H1 (cell line): ENCODE results near the gene GRK6. TPM values are rescaled to one million over a fixed set of nuclear protein-coding genes. Genes with fewer than 3 reads are reported as not detected.

Experiments used
- CTCF ChIA-PET: fragments of 300-600 bp; sonication (Branson Sonifier 250); formaldehyde crosslinking; loops from one replicate; lab custom pipeline; 2021; ENCODE audit not compliant: partially characterized antibody; lab: Charles Lee
- POLR2A ChIA-PET: fragments of 300-600 bp; sonication (Branson Sonifier 250); formaldehyde crosslinking; loops from one replicate; lab custom pipeline; 2021; ENCODE audit warnings: inconsistent platforms; ENCODE audit not compliant: partially characterized antibody; lab: Charles Lee
- DNase-seq, 2 experiments: peaks; one replicate each; pipeline versions ENCODE4 v3.0.0 to v3.0.0-alpha.2; 2010 to 2022; ENCODE audit warnings: low spot score in 2 of 2, low read depth in 1 of 2, mixed read lengths in 1 of 2
- FAIRE-seq: peaks from 2 replicates; lab custom pipeline; 2011; peaks lifted over from hg19 to GRCh38; lab: Jason Lieb, UNC
- H2AFZ ChIP-seq: 2 replicates; pipeline ENCODE4 v1.8.1; 2012; ENCODE audit warnings: low read length, inconsistent platforms
- H2AK5ac ChIP-seq: 2 replicates; pipeline ENCODE4 v1.6.1; 2013; ENCODE audit warnings: low read depth, low read length
- H2BK120ac ChIP-seq: replicated peaks from 2 replicates; pipeline ENCODE3; 2013; ENCODE audit warnings: low read depth, low read length, inconsistent platforms
- H2BK12ac ChIP-seq: 2 replicates; pipeline ENCODE4 v1.6.1; 2013; ENCODE audit warnings: low read depth, low read length
- H2BK15ac ChIP-seq: 2 replicates; pipeline ENCODE4 v1.6.1; 2013; ENCODE audit warnings: low read length
- H2BK20ac ChIP-seq: 2 replicates; pipeline ENCODE4 v1.6.1; 2013; ENCODE audit warnings: low read length
- H2BK5ac ChIP-seq: 2 replicates; pipeline ENCODE4 v1.6.1; 2013; ENCODE audit warnings: low read depth, low read length
- H3K14ac ChIP-seq: 2 replicates; pipeline ENCODE4 v1.6.1; 2013; ENCODE audit warnings: inconsistent platforms; ENCODE audit not compliant: insufficient read length
- H3K18ac ChIP-seq: 2 replicates; pipeline ENCODE4 v1.6.1; 2013; ENCODE audit warnings: low read length; ENCODE audit errors: extremely low read depth
- H3K23ac ChIP-seq: 2 replicates; pipeline ENCODE4 v1.6.1; 2013; ENCODE audit warnings: inconsistent platforms; ENCODE audit not compliant: insufficient read length
- H3K23me2 ChIP-seq: 2 replicates; pipeline ENCODE4 v1.6.1; 2013; ENCODE audit warnings: low read depth, low read length
- H3K27ac ChIP-seq: 2 replicates; pipeline ENCODE4 v1.6.1; 2011; ENCODE audit warnings: low read depth, low read length, inconsistent platforms
- H3K27me3 ChIP-seq, 4 experiments: replicated peaks in 1 of 4; 1 replicate in 1 of 4; 2 replicates in 3 of 4; pipeline versions ENCODE4 v1.6.1 to v1.8.1; 2011 to 2013; ENCODE audit warnings: low read length in 3 of 4, mild to moderate bottlenecking in 3 of 4, inconsistent platforms in 2 of 4, mixed read lengths in 2 of 4, moderate library complexity in 1 of 4; ENCODE audit not compliant: control insufficient read depth in 3 of 4, insufficient read depth in 3 of 4; ENCODE audit errors: extremely low read depth in 1 of 4
- H3K36me3 ChIP-seq, 4 experiments: 2 replicates each; pipeline versions ENCODE4 v1.6.1 to v1.8.1; 2011 to 2013; ENCODE audit warnings: mild to moderate bottlenecking in 4 of 4, low read length in 3 of 4, moderate library complexity in 2 of 4, control low read depth in 1 of 4, inconsistent platforms in 1 of 4; ENCODE audit not compliant: insufficient read depth in 4 of 4, control insufficient read depth in 2 of 4
- H3K4ac ChIP-seq: replicated peaks from 2 replicates; pipeline ENCODE3; 2013; ENCODE audit warnings: low read length, low read depth, mixed read lengths, inconsistent platforms; ENCODE audit not compliant: insufficient read length
- H3K4me1 ChIP-seq, 4 experiments: replicated peaks in 1 of 4; 1 replicate in 1 of 4; 2 replicates in 3 of 4; pipeline versions ENCODE4 v1.6.1 to v1.8.1; 2011 to 2013; ENCODE audit warnings: low read length in 3 of 4, inconsistent platforms in 2 of 4, mixed read lengths in 1 of 4; ENCODE audit not compliant: insufficient read depth in 4 of 4, control insufficient read depth in 3 of 4
- H3K4me2 ChIP-seq, 2 experiments: 2 replicates each; pipeline versions ENCODE4 v1.6.1 to v1.8.1; 2011 to 2013; ENCODE audit warnings: low read depth in 2 of 2, low read length in 2 of 2, control low read depth in 1 of 2, inconsistent platforms in 1 of 2, mild to moderate bottlenecking in 1 of 2; ENCODE audit not compliant: insufficient read depth in 1 of 2
- H3K4me3 ChIP-seq, 4 experiments: fragments of 200-600, 300-600 bp in 1 of 4; sonication (generic), shearing (Covaris generic), sonication (Bioruptor Twin) in 1 of 4; 2 replicates each; pipeline versions ENCODE4 v1.5.1 to v1.8.1; 2011 to 2016; ENCODE audit warnings: low read length in 4 of 4, low read depth in 3 of 4, control low read depth in 2 of 4, inconsistent platforms in 2 of 4, mild to moderate bottlenecking in 2 of 4, mixed read lengths in 1 of 4, moderate library complexity in 1 of 4; ENCODE audit not compliant: insufficient read depth in 2 of 4; ENCODE audit errors: extremely low read depth in 1 of 4
- H3K56ac ChIP-seq: replicated peaks from 2 replicates; pipeline ENCODE3; 2013; ENCODE audit warnings: low read depth, mild to moderate bottlenecking, mixed read lengths, low read length, inconsistent platforms; ENCODE audit not compliant: insufficient read length
- H3K79me1 ChIP-seq: 2 replicates; pipeline ENCODE4 v1.6.1; 2013; ENCODE audit warnings: low read depth, low read length, control low read depth
- H3K79me2 ChIP-seq, 2 experiments: 2 replicates each; pipeline versions ENCODE4 v1.6.1 to v1.8.1; 2012 to 2013; ENCODE audit warnings: low read length in 2 of 2, mild to moderate bottlenecking in 2 of 2, inconsistent platforms in 1 of 2; ENCODE audit not compliant: insufficient read depth in 2 of 2, control insufficient read depth in 1 of 2
- H3K9ac ChIP-seq, 4 experiments: replicated peaks in 1 of 4; 1 replicate in 1 of 4; 2 replicates in 3 of 4; pipeline versions ENCODE4 v1.6.1 to v1.8.1; 2011 to 2013; ENCODE audit warnings: low read depth in 3 of 4, low read length in 3 of 4, control low read depth in 2 of 4, mild to moderate bottlenecking in 2 of 4, moderate library complexity in 2 of 4, inconsistent platforms in 1 of 4; ENCODE audit errors: extremely low read depth in 1 of 4
- H3K9me3 ChIP-seq, 2 experiments: 2 replicates each; pipeline versions ENCODE4 v1.6.1 to v1.8.1; 2012 to 2013; ENCODE audit warnings: mild to moderate bottlenecking in 2 of 2, moderate library complexity in 2 of 2, control low read depth in 1 of 2, inconsistent platforms in 1 of 2, low read depth in 1 of 2, low read length in 1 of 2, mixed read lengths in 1 of 2; ENCODE audit not compliant: insufficient read depth in 2 of 2
- H4K20me1 ChIP-seq, 2 experiments: replicated peaks in 1 of 2; 2 replicates each; pipeline versions ENCODE3 to v1.8.1; 2011 to 2013; ENCODE audit warnings: inconsistent platforms in 2 of 2, low read length in 2 of 2, mild to moderate bottlenecking in 1 of 2; ENCODE audit not compliant: insufficient read depth in 2 of 2, control insufficient read depth in 1 of 2
- H4K5ac ChIP-seq: 2 replicates; pipeline ENCODE4 v1.6.1; 2013; ENCODE audit warnings: low read length, low read depth, mixed read lengths, inconsistent platforms; ENCODE audit not compliant: insufficient read length
- H4K8ac ChIP-seq: 2 replicates; pipeline ENCODE4 v1.8.0; 2013; ENCODE audit warnings: mild to moderate bottlenecking, moderate library complexity, low read length, inconsistent platforms; ENCODE audit not compliant: insufficient read depth; ENCODE audit errors: extremely low read depth
- H4K91ac ChIP-seq: replicated peaks from 2 replicates; pipeline ENCODE3; 2013; ENCODE audit warnings: low read length, mixed read lengths, inconsistent platforms; ENCODE audit not compliant: insufficient read length
- GABPA ChIP-seq: IDR thresholded peaks from 2 replicates; pipeline ENCODE4 v1.6.1; 2011; ENCODE audit warnings: mild to moderate bottlenecking, low read length, moderate library complexity, borderline replicate concordance; ENCODE audit not compliant: insufficient read depth
- POLR2A ChIP-seq, 2 experiments: IDR thresholded peaks; 1 replicate in 1 of 2; 2 replicates in 1 of 2; pipeline ENCODE4 v1.6.1; 2011; ENCODE audit warnings: low read depth in 2 of 2, low read length in 2 of 2, mild to moderate bottlenecking in 2 of 2; ENCODE audit errors: control extremely low read depth in 1 of 2
- POLR2AphosphoS5 ChIP-seq: IDR thresholded peaks from 2 replicates; pipeline ENCODE4 v1.6.1; 2011; ENCODE audit warnings: low read depth, low read length
- WGBS, 2 experiments: shearing (Covaris generic) in 1 of 2; methylation state at CpG; one replicate each; pipeline versions ENCODE4 v1.1.6 to v1.1.7; 2013 to 2015; ENCODE audit warnings: low lambda C conversion rate in 2 of 2, mixed read lengths in 2 of 2, inconsistent platforms in 1 of 2, low coverage in 1 of 2, missing lambda C conversion rate in 1 of 2; ENCODE audit not compliant: insufficient replicate concordance in 2 of 2, insufficient coverage in 1 of 2, insufficient read length in 1 of 2; ENCODE audit errors: extremely low coverage in 1 of 2, missing lambda C conversion rate in 1 of 2; 5-methylcytosine and 5-hydroxymethylcytosine counted together
- polyA plus RNA-seq, 7 experiments: library from polyadenylated mRNA; depleted of rRNA in 3 of 7; stranded (reverse) in 5 of 7; unstranded in 2 of 7; fragments of >200 nt in 5 of 7; fragments of 200-250 nt in 2 of 7; gene quantifications; 1 replicate in 5 of 7; 2 replicates in 1 of 7; 4 replicates in 1 of 7; pipeline versions ENCODE4 v1.2.1 to v1.2.3, GENCODE V29; 2011 to 2013; ENCODE audit warnings: missing spikeins in 2 of 7, mixed read lengths in 2 of 7
- total RNA-seq: library from RNA; stranded (reverse); fragmentation: NEBNext Ultra II Directional; extraction: Animal tissue kit (Norgen Biotek cat#: 25700); gene quantifications from 2 replicates; pipeline ENCODE4 v1.2.1, GENCODE V29; 2021

The GRK6 gene
- total and polyA plus RNA-seq, 2 of the 8 experiments (the other 6 are each of a cell fraction or from before 2014, with no cell fraction given): 31.8 to 57.8 TPM

DNA sequence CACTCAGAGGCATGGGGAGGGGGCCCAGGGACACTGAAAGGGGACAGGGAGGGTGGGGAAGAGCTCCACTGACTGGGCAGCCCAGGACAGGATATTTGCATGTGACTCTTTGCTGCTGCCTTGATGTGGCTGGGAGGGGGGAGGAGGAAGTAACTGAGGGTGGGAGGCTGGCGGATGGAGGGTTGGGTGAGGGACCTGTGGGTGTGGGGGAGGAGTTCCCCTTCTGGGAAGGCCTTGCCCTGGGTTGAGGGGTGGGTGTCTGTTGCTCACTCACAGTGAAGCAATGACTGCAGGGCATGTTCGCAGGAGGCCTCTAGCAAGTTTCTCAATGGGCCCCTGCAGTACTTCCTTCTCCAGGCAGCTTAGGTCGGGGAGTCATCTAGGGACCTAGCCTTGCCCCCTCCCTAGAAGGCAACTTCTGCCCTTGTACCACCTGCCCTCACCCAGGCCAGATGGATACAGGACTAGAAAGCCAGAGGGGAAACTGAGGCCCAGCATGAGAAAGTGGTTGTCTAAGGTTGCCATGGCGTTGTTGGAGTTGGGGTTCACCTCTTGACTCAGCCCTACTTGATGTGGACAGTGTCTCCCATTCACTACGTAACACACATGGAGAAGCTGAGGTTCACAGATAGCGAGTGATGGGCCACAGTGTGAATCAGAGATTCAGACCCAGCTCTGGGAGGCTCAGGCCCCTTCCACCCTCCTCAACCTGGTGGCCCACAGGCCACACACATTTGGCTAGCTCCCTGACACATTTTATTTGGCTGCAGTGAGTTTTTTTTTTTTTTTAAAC is 3.0 kb downstream of the GRK6 start:
- Histone ChIP-seq H3K56ac (no peak overlapping the region), H4K5ac (no peak overlapping the region), H3K4me2 (no peak overlapping the region), H2BK15ac (no peak overlapping the region), H2BK5ac (no peak overlapping the region), H3K79me2 (peaks cover 0 to 26% of the 10 kb centered on the region in 2 experiments; a peak in 2 of 4 replicates), H3K4ac (no peak overlapping the region), H3K4me3 (no peak overlapping the region), H3K9ac (no peak overlapping the region; a peak in 1 of 7 replicates), H3K27ac (no peak overlapping the region), H3K14ac (no peak overlapping the region), H2AFZ (no peak overlapping the region), H2BK12ac (no peak overlapping the region), H2BK20ac (no peak overlapping the region), H4K91ac (no peak overlapping the region), H3K18ac (no peak overlapping the region), H4K8ac (no peak overlapping the region), H2BK120ac (no peak overlapping the region), H3K23me2 (peaks cover 10% of the 10 kb centered on the region), H3K79me1 (peaks cover 16% of the 10 kb centered on the region), H2AK5ac (no peak overlapping the region), H3K4me1 (peaks cover 4 to 14% (median 9%) of the 10 kb centered on the region in 4 experiments; a peak in 6 of 7 replicates), H3K36me3 (peaks cover 7 to 29% (median 22%) of the 10 kb centered on the region in 4 experiments; a peak in 6 of 8 replicates), H3K23ac (no peak overlapping the region), H4K20me1 (peaks cover 15 to 24% of the 10 kb centered on the region in 2 experiments), H3K27me3 (no peaks in the 10 kb centered on the region), H3K9me3 (no peaks in the 10 kb centered on the region)
- no peak for FAIRE-seq
- TF ChIP-seq GABPA: no peak
- 0 out of 2 replicates have a peak, but pooled peaks have one; percentile 15 for TF ChIP-seq POLR2AphosphoS5
- peak in 1 of 2 experiments; percentile 32; a peak in 2 of 3 replicates for TF ChIP-seq POLR2A (IDR thresholded peaks at IDR 0.05; ENCODE audit: control extremely low read depth in 1 of 2, low read depth in 2 of 2, low read length in 2 of 2)
- DNase-seq: no peak
- WGBS, 2 experiments: 92% methylated on average over 5 of the region's 6 CpGs; no CpG with 5 or more reads in 1 of the 2 experiments
- ChIA-PET CTCF (interaction anchor here (0.6 to 5.9 kb wide), 14 partner anchors 13 to 122 kb away, joined by 3 to 34 read pairs (median 4); partner anchors contain the start of gene F12), POLR2A (interaction anchor here (0.7 to 24.2 kb wide), 9 partner anchors 8 to 120 kb away, joined by 3 to 460 read pairs (median 4); partner anchors contain the start of gene PRR7)
